Effector CD4-positive, alpha-beta T cell (primary cell): ENCODE data around the gene FASN.
"Not testable (repeated sequence)": the region's sequence is repeated elsewhere in the genome, so short reads cannot be mapped to it uniquely, and the experiment has no call there.

Experiments used
- DNase-seq: peaks from one replicate; pipeline ENCODE4 v3.0.0-alpha.2; 2020

Gene FASN

DNA sequence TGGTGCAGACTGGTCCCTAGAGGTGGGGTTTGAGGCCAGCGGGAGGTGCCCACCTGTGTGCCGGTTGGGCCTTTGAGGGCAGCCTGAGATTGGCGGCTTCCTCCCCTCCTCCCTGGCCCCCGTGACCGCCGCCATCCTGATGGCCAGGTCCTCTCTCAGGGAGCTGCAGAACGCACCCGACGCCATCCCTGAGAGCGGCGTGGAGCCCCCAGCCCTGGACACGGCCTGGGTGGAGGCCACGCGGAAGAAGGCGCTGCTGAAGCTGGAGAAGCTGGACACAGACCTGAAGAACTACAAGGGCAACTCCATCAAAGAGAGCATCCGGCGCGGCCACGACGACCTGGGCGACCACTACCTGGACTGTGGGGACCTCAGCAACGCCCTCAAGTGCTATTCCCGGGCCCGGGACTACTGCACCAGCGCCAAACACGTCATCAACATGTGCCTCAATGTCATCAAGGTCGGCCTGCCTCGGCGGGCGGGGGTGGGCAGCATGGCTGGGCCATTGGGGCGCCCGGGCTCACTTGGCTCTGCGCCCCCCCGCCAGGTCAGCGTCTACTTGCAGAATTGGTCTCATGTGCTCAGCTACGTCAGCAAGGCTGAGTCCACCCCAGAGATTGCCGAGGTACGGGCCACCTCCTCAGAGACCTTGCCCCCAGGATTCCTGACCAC lies 43.5 kb downstream of the FASN start:
- peak; percentile 1 for DNase-seq

DNA sequence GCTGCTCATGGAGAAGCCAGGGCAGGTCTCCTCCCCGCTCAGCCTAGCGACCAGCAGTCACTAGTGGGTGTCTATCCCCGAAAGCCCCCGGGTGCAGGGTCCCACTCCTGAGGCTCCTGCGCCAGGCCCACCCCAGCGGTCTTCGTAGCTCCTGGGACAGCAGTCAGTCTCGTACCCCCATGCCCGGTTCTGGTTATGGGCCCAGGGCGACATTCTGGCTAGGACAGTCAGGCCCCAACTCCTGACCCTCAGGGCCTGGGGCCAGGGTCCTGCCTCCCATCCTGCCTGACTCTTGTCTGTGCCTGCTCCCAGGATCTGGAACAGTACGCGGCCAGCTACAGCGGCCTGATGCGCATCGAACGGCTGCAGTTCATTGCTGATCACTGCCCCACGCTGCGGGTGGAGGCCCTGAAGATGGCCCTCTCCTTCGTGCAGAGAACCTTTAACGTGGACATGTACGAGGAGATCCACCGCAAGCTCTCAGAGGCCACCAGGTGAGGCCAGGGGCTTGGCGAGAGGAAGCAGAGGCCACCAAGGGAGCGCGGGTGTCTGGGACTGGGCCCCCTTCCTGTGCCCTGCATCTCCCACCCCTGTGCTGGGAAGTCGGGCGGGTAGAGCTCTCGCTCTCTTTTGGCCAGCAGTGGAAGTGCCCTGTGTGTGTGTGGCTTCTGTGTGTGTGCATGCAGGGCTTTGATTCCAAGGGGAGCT lies 44.3 kb downstream of the FASN start:
- DNase-seq: no peak

DNA sequence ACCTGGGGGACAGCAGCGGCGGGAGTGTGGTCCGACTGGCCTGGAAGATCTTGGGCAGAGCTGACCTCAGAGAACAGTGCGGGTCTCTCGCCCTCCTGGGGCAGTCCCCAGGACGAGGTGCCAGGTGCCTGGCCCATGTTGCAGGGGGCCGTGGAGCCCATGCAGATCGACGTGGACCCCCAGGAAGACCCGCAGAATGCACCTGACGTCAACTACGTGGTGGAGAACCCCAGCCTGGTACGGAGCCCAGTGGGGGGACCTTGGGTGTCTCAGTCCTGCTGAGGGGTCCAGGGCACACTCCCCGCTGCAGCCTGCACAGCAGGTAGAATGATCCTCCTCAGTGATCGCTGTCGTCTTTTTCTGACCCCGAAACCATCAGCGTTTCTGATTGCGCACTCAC lies 44.9 kb downstream of the FASN start:
- peak; percentile 1 for DNase-seq

DNA sequence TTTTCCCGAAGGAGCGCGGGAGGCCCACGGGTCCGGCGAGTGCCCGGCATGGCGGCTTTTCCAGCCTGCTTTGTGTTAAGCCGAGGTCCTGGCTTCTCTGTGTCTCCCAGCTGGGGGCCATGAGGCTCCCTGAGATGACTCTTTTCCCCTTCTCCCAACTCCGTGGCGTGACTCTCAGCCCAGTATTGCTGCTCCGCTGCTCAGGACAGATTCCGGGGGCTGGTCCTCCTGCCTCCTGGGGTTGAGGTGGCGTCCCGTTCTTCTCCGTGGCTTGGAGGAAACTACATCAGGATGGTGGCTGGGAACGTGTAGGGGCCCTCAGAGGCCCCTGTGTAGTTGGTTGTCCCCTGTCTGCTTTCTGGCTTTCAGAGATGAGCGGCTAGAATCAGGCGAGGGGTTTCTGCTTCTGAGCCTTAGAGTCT lies 45.4 kb downstream of the FASN start:
- DNase-seq: no peak

DNA sequence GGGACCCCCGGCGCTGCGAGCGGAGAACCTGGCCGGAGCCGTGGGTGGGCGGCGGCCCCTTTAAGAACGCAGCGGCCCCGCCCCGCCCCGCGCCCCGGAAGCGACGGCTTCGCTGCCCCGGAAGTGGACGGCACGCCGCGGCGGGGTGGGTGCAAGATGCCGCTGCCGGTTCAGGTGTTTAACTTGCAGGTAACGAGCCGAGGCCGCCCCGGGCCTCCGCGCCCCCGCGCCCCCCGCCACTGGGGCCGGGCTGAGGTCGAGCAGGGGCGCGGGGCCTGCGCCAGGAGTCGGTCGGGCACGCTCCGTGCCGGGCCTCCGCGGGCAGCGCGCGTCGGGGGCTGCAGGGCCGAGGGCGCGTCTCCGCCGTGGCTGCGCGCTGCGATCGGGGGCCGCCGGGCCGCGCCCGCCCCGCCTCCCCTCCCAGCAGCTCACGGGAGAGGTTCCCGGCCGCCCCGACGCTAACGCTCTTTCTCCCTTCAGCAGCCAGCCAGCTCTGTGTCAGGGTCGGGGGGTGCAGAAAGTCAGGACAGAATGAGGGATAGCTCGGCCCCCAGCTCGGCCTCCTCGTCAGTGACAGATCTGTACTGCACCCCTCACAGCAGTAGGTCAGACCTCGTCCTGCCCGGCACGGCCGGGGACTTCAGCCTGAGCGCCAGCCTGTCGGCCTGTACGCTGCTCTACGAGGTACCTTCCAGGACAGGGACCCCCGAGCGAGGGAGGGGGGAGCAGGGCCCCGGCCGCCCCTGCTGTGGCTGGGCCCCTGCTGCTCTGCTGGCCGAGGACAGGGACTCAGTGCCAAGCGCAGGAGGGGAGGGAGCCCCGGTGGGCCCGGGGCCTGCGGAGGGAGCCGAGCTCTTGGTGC lies 46.0 kb downstream of the FASN start, which contains the start of the genes GPS1 and RFNG:
TSS of gene GPS1 (plus strand) at position 123 of the 862 bp plus-strand sequence. CDS start at position 157, 34 bp downstream.
TSS of gene RFNG (minus strand) at position 36 of the 862 bp plus-strand sequence. CDS start 45 bp downstream, outside the sequence.
- DNase-seq: peak; percentile 79

DNA sequence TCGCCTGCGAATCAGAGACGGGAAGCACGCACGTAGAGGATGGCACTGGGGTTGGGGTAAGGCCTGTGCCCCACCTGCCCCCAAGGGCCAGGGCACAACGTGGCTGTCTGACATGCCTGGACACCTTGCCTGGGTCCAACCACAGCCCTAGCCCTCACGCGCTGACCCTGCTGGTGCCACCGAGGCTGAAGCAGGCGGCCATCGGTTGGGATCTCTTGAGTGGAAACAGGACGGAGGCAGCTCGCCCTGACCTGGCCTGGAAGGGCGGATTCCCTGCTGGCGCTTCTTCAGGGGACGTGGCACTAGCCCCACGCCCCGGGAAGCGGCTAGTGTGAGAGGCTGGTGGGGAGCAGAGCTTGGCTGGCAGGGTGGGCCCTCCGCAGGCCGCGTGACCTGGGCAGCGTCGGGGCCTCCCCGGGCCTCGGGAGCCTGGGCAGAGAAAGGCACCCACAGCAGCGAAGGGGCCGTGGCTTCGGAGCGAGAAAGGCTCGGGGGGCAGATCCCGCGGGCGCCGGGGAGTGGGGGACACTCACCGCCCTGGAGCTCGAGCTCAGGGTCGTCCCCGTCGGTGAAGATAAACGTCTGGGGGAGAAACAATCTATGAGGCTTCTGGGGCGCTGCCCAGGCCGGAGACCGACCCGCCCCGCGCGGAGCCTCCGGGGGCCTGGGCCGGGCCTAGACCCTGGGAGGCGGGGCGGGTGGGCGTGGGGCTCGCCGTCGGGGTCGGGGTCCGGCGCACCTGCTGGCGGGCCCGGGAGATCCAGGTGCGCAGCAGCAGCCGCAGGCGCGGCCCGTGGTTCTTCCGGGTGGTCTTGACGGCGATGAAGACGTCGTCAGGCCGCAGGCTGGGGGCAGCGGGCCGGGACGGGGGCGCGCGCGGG lies 47.0 kb downstream of the FASN start:
- peak; percentile 2 for DNase-seq

DNA sequence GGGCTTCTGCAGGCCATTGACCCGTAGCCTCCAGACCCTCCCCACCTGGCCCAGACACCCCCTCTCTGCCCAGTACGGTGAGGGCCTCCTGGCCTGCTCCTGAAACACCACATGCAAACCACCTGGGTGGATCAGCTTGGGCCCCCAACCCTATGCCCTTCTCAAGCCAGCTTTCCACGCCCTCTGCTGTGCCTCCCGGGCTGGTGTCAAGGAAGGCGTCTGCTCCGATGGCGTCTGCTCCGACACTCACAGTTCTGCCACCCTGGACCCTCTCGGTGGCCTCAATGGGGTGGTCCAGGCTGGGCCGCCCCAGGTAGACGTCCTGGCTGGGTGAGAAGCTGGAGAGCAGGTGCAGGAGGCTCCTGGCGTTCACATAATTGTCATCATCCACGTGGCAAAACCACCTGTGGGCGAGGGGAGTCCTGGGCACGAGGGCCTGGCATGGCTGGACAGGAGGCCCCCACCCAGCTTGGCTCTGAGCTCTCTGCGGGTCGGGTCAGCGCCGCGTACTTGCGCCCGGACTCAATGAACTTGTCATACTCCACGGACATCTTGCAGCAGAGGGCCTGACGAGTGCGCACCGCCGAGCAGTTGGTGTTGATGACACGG lies 47.8 kb downstream of the FASN start:
- DNase-seq: peak; percentile 1

DNA sequence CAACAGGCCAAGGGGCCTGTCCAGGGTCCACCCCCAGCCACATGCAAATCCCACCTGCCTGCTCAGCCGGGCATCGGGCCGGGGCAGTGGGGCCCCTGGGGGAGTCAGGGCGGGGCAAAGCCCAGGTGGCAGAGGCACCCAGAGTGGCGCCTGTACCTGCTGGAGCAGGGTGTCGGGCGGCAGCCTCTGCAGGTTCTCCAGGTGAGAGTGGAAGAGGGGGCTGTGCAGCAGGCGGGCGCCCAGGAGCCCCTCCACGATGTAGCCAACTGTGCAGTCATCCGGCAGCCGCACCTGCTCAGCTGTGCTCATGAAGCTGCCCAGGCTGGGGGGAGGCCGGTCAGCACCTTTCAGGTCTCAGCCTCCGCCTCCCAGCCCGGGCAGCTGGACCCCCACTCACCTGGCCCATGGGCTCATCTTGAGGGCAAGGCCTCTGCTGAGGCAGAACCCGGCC lies 48.5 kb downstream of the FASN start:
- no peak for DNase-seq

DNA sequence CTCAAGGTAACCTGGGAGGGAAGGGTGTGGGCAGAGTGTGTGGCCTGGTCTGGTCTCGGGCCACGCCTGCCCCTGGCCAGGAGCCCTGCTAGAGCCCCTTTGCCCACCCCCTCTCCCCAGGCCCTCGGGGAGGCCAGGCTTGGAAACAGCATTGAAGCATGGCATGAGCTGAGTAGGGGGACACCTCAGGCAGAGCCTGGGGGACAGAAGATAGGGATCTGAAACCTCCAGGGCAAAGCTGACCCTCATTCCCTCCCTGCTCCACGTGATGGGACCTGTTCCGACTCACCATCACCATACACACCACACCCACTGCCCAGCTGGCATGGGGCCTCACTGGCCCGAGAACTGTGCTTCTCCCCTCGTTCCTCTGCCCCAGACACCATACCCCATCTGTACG lies 48.9 kb downstream of the FASN start:
- DNase-seq: no peak

DNA sequence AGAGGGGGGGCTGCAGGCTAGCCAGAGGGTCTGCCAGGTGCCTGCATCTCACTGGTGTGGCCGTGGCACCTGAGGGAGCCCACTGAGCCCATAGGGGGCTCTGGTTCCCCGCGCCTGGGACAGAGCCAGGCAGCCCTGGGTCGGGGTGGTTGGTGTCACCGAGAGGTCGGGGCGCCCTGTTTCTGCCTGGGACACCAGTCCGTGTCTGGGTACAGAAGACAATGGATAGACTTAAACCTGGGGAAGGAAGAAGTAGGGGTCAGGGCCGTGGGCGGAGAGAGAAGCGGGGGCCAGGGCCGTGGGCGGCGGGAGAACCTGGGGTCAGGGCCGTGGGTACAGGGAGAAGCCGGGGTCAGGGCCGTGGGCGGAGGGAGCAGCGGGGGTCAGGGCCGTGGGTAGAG lies 49.5 kb downstream of the FASN start:
- no peak for DNase-seq

DNA sequence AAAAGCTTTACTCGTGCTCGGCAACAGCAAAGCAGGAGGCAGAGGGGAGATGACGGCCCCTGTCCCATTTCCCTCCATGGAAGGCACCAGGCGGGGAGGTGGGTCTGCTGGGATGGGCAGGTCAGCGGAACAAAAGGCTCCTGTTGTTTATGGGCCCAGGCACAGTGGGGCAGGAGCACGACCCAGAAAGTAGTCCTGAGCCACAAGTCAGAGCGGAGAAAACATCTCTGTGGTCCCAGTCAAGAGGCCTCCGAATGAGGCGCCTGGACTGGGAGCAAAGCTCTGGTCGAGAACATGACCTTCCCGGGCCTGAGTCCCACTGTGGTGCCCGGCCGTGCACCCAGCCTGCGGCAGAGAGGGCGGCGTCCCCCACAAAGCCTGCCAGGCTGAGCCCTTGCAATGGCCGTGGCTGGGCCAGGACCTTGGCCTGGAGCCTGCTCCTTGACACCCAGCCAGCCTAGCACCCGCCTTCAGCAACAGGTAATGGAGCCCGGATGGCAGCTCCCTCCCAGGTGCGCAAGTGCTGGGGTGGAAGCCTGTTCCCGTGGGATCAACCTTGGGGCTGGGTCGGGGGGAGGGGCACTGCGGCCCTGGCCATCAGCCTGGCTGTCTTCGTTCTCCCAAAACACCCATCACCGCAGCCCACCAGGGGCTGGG lies 50.0 kb downstream of the FASN start:
- DNase-seq: no peak

DNA sequence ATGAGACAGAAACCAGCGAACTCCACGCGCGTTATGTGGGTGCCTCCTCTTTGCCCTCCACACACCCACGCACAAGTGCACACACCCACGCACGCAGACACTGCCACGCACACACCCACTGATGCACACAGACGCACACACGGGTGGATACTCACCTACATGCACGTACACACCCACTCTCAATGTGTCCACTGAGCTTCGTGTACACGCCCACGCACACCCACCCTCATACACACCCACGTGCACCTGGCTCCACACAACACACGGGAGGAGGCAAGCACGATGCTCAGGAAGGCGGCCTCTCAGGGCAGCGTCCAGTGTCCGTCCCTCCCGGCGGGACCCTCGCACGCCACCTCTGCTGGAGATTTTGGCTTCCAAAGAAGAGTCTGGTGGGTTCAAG lies 50.7 kb downstream of the FASN start:
- DNase-seq: no peak

DNA sequence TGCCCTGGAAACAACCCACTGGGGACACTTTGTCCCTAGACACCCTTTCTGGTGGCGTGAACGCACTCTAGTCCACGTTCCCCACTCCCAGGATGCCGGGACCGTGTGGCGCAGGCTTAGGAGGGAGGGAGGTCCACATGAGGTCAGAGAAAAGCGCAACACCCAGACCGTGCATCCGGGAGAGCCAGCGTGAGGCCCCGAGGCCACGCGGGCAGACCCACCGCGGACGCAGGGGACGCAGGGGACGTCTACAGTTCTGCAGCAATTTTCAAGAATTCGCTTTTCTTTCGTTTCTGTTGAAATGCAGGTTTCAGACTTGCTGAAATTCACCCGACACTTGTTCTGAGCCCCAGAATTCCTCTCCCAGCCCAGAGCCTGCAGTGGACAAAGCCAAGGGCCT lies 51.1 kb downstream of the FASN start:
- no peak for DNase-seq

DNA sequence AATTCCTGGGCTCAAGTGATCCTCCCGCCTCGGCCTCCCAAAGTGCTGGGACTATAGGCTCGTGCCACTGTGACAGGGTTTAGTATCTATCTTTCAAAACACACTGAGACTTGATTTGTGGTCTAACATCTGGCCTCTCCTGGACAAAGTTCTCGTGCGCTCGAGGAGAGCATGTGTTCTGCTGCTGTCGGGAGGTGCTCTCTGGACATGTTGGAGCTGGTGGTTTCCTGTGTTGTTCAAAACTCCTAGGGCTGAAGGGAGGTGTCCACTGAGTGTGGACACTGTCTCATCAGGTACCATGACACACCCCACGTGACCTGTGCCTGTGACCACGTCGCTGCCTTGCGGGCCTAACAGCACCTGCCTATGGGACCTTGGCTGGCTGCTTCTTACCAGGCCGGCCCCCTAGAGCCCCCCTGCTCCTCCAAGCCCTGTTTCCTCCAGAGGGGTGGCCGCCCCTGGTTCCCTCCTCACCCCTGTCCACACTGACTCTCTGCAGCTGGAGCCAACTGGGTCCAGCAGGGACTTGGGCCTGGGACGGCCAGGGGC lies 52.0 kb downstream of the FASN start:
- no peak for DNase-seq

DNA sequence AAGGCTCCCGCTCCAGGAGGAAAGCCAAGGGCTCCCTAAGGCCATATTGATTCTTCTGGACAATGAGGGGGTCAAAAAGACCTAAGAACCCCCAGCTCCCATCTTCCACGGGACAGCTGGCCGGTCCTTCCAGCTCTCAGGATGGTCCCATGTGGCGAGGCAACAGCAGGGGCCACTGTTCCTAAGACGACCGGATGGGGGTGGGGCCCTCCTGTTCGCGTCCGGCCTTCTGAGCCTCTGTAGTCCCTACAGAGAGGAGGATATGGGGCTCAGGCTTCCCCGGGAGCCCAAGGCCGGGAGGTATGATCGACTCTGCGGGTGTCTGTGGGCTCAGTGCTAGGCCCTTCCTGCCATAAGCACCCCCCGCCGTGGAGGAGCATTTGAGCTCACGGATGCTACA lies 54.5 kb downstream of the FASN start:
- no peak for DNase-seq

DNA sequence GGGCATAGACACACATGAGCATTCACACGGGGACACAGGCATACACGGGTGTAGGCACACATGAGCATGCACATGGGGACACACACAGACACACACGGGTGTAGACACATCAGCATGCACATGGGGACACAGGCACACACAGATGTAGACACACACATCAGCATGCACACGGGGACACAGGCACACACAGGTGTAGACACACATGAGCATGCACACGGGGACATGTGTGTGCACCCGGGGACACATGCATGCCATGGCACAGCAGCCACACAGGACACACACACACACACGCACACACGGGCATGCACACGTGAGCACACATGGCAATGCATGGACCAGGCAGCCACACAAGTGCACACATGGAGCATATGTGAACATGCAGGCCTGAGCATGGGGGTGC lies 55.4 kb downstream of the FASN start:
- DNase-seq: no peak

DNA sequence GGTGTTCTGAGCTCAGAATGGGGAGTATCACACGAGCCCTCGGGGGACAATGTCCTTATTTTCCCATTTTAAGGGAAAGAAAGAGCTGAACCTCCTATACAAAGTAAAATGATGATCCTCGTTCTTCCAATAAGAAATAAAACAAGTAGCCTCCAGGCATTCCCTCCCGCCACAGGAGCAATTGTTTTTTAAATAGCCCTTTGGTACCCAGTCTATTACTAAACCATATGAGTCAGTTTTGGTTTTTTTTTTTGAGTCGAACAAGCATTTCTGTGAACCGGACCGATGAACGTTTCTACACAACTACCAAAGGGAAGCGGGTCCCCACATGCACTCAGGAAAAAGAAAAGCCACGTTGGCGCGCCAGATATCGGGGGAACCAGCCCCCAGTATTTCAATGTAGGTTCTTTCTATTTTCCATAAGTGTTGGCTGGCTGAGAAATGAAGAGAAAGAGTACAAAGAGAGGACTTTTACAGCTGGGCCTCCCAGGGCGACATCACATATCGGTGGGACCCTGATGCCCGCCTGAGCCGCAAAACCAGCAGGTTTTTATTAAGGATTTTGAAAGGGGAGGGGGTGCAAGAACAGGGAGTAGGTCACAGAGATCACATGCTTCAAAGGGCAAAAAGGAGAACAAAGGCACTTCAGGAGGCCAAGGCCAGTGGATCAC lies 56.8 kb downstream of the FASN start:
- no peak for DNase-seq

DNA sequence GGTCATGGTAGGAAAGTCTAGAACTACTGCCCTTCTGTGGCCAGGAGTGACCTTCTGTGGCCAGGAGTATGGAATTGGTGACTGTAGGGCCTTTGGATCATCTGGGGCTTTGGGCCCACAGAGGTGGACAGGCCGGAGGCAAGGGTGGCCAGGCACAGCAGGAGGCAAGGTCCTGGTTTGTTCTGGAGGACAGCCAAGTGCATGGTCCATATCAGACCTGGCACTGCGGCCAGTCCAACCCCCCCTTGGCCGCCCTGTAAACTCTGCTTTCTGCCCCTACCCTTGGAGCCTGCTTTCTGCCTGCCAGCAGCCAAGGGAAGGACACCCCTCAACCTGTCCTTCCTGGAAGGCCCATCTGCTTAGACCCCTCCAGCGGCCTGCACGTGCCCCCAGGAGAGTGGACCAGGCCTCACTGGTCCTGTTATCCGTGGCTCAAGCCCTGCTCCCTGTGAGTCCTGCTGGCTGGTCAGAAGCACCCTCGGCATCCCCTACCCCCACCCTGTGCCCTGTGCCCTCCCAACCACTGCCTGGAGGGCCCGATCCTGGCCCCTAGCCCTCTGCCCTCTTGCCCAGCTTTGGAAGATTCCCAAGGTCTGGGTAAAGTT lies 58.2 kb downstream of the FASN start:
- no peak for DNase-seq

DNA sequence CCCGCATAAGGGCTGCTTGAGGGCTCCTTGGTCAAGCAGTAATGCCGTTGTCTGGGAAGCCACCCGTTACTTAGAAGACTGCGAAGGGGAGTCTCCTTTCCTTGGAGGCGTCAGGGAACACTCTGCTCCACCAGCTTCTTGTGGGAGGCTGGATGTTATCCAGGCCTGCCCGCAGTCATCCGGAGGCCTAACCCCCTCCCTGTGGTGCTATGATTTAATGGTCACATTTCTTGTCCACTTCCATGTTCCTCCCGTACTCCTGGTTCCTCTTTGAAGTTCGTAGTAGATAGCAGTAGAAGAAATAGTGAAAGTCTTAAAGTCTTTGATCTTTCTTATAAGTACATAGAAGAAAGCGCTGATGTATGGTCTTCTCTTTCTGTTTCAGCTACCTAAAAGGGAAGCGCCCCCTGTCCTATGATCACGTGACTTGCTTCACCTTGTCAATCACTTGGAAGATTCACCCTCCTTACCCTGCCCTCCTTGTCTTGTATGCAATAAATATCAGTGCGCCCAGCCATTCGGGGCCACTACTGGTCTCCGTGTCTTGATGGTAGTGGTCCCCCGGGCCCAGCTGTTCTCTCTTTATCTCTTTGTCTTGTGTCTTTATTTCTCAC lies 59.1 kb downstream of the FASN start:
- DNase-seq: not testable (repeated sequence)

DNA sequence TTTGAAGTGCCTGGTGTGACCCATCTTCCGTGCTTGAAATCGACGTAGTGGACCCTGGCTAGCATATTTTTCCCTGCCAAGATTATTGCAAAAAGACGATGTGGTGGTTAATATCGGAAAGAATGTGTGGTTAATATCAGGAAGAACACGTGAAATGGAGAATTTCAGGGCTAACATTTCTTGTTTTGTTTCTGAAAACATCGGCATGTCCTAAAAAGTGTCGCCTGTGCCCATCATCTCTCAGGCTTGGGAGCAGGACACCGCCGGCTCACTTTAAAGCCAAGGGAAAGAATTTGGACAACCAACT lies 60.2 kb downstream of the FASN start:
- DNase-seq: no peak
